ENCODE data around the gene ABI1. TPM values are rescaled to one million over a fixed set of nuclear protein-coding genes. Genes with fewer than 3 reads are reported as not detected.
A peak's percentile ranks its signal among the peaks of the same experiment; 100 is the strongest.

Gene ABI1
- total RNA-seq, 6 experiments from 2014 or later = 13.4 to 25.3 (median 17.4) TPM

- Histone ChIP-seq H3K4me3 (no peak overlapping the region), H3K9me3 (no peaks in the 10 kb centered on the region), H3K27me3 (no peaks in the 10 kb centered on the region), H3K36me3 (peaks cover 0 to 12% (median 3%) of the 10 kb centered on the region in 4 donors), H3K27ac (no peak overlapping the region), H3K4me1 (no peaks in the 10 kb centered on the region)
- intact Hi-C loops (cut with DNase I) = loop anchor here (5.0 to 10.0 kb wide), 2 partner anchors 159 to 161 kb away; no protein-coding TSS in a partner anchor
- peak; percentile 67 to 72 (median 71) for DNase-seq
- 54% methylated on average over 8 of the region's 8 CpGs for WGBS (ENCODE audit: insufficient coverage, low coverage, low lambda C conversion rate, missing lambda C conversion rate)
- peak; percentile 83 to 93 (median 89) for ATAC-seq
- TF ChIP-seq POLR2A (IDR thresholded peaks at IDR 0.05) (no peak), CTCF (IDR thresholded peaks at IDR 0.05) (peak; percentile 75 to 89 (median 84))
Observed at GRCh38 chr10:26725837-26726727, 134.7 kb downstream of the ABI1 start.

GRCh38 chr10:26723016-26723415 is 137.7 kb downstream of the ABI1 start:
- intact Hi-C loops (cut with DNase I) = loop anchor here in 1 of 2 donors (10.0 kb wide), 1 partner anchor 162 kb away; no protein-coding TSS in a partner anchor
- TF ChIP-seq CTCF (IDR thresholded peaks at IDR 0.05) (no peak), POLR2A (IDR thresholded peaks at IDR 0.05) (no peak)
- Histone ChIP-seq H3K27ac (no peak overlapping the region), H3K27me3 (no peaks in the 10 kb centered on the region), H3K4me3 (no peak overlapping the region), H3K36me3 (peaks cover 0 to 19% (median 3%) of the 10 kb centered on the region in 4 donors), H3K9me3 (no peaks in the 10 kb centered on the region), H3K4me1 (no peaks in the 10 kb centered on the region)
- 81% methylated on average over 4 of the region's 4 CpGs for WGBS (ENCODE audit: insufficient coverage, low coverage, low lambda C conversion rate, missing lambda C conversion rate)
- ATAC-seq (no peak), DNase-seq (no peak)

- 84% methylated on average over 6 of the region's 7 CpGs for WGBS (ENCODE audit: insufficient coverage, low coverage, low lambda C conversion rate, missing lambda C conversion rate)
- intact Hi-C loops (cut with DNase I) = loop anchor here in 1 of 2 donors (10.0 kb wide), 1 partner anchor 163 kb away; no protein-coding TSS in a partner anchor
Observed at GRCh38 chr10:26721561-26721960, 139.2 kb downstream of the ABI1 start.

GRCh38 chr10:26717476-26717875 is 143.3 kb downstream of the ABI1 start:
- H3K36me3 ChIP-seq = peaks cover 0 to 7% (median 0%) of the 10 kb centered on the region in 4 donors
- H3K27ac ChIP-seq = no peak overlapping the region
- H3K9me3 ChIP-seq = no peaks in the 10 kb centered on the region
- no peaks in the 10 kb centered on the region for H3K4me1 ChIP-seq
- H3K4me3 ChIP-seq = no peak overlapping the region
- 85% methylated on average over 7 of the region's 7 CpGs for WGBS (ENCODE audit: insufficient coverage, low coverage, low lambda C conversion rate, missing lambda C conversion rate)
- no peak for DNase-seq
- H3K27me3 ChIP-seq = no peaks in the 10 kb centered on the region
- ATAC-seq = no peak
- intact Hi-C loops (cut with DNase I) = no loop called here
- no peak for TF ChIP-seq CTCF (IDR thresholded peaks at IDR 0.05)
- TF ChIP-seq POLR2A (IDR thresholded peaks at IDR 0.05) = no peak

More at GRCh38 chr10:26721561-26721960, 139.2 kb downstream of the ABI1 start:
- Histone ChIP-seq H3K36me3 (peaks cover 0 to 19% (median 3%) of the 10 kb centered on the region in 4 donors), H3K9me3 (no peaks in the 10 kb centered on the region), H3K27me3 (no peaks in the 10 kb centered on the region), H3K27ac (no peak overlapping the region), H3K4me1 (no peaks in the 10 kb centered on the region), H3K4me3 (no peak overlapping the region)
- no peak for DNase-seq
- no peak for TF ChIP-seq POLR2A (IDR thresholded peaks at IDR 0.05)
- no peak for TF ChIP-seq CTCF (IDR thresholded peaks at IDR 0.05)
- ATAC-seq = peak in 1 of 4 donors; percentile 10
